HG02884 (cell line): ENCODE measurements around the gene CACNA1B.
"Not testable (repeated sequence)": the region's sequence is repeated elsewhere in the genome, so short reads cannot be mapped to it uniquely, and the experiment has no call there.

Source experiments
- ATAC-seq: cut with Tn5 transposase; IDR thresholded peaks from one replicate; pipeline ENCODE4 v1.9.1; 2021; ENCODE audit warnings: mild to moderate bottlenecking, moderate library complexity; ENCODE audit not compliant: unreplicated experiment

The CACNA1B gene

DNA sequence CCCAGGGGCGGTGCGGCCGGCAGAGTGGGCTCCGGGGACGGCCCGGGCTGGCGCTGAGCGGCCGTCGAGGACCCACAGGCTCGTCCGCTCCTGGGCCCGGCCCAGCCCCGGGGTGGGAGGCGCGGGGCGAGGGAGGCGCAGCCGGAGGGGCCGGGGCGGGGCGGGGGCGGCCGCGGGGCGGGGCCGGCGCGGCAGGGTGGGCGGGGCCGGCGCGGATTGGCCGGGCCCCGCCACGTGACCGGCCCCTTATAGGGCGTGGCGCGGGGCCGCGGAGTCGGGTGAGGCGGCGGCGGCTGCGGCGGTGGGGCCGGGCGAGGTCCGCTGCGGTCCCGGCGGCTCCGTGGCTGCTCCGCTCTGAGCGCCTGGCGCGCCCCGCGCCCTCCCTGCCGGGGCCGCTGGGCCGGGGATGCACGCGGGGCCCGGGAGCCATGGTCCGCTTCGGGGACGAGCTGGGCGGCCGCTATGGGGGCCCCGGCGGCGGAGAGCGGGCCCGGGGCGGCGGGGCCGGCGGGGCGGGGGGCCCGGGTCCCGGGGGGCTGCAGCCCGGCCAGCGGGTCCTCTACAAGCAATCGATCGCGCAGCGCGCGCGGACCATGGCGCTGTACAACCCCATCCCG, at the start of gene CACNA1B:
Gene CACNA1B (plus strand): TSS at position 277 of the 617 bp plus-strand sequence. CDS start 152 bp downstream, at position 429.
- ATAC-seq = not testable (repeated sequence)

DNA sequence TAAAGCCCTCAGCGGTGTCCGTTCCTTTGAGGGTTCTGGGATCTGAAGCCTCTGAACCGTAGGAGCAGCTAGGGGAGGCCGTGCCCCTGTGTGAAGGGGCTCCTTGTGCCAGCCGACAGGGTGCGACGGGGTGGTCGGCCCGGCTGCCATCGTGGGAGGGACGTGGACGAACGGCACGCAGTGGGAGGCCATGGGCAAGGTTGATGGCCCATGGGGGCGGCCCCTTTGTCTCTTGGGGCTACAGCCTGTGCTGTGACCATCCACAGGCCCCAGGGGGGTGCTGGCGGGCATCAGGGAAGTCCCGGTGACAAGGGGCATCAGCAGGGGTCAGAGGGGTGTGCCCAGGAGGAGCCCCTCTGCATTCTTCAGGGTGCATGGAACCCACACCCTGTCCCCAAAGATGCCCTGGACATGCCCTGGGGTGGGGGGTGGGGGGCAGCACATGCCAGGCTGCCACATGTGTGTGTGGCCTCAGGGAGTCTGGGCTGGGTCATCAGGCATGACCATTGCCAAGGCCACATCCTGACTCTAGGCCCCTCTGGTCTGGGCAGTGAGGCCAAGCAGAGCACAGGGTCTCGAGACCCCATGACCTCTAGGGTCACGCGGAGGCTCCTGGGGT, 49.6 kb upstream of the CACNA1B start:
- no peak for ATAC-seq

DNA sequence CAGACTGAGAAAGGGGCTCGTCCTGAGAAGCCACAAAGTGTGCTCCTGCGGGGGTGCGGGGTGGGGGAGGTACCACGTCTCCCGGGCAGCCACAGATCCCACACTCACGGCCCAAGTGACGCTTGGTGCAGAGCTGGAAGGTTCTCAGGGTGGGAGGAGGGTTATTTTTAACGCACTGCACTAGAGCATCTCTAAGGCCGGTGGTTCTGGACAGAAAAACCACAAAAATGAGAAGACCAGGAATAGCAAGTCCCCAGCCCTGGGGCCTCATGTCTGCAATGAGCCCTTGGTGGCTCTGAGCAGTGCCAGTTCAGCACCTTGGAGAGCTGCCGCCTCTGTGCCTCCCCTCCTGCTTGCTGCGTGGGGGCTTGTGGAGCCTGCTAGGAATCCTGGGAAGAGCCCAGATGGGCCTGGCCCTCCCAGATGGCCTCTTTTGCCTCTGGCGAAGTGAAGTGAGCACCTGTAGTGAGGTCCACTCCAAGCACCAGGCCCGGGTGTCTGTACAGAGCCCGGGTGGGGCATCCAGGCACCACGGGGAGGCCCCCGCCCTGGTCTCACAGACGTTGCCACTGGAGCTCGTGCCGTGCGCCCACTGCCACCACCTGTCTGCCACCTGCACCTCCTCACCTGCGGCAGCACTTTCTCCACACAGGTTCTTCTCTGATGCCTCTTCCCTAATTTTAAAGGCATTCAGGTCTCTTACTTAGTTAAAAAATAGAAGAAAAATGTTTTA, 48.9 kb upstream of the CACNA1B start:
- no peak for ATAC-seq

DNA sequence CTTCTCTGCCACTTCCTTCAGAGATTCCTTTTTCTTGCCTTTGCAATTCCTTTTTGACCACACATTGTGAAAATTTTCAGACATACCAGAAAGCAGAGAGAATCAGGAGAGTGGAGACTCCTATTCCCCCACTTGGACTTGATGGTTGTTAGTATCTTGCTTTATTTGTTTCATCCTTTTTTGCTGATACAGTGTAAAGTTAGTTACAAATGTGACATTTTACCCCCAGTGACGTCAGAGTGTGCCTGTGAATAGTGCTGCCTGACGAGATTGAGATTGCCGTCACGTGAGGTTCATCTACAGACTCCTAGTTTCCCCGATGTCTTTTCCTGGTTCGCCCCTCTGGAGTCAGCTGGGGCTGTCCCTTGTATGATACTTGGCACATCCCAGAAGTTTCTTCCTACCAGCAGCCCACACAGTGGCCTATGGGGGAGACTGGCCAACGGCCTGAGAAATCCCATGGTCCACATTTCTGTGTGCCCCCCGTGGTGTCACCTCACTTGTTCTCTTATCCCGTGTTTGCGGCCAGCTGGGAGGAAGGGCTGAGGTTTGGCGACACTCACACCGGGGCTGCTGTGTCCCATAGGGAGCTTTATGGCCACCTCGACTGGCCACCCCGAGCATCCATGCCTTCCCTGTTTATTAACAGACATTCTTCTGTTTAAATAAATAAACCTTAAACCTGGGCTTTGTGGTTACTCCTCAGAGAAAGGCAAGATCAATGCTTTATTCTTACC, 48.2 kb upstream of the CACNA1B start:
- no peak for ATAC-seq

DNA sequence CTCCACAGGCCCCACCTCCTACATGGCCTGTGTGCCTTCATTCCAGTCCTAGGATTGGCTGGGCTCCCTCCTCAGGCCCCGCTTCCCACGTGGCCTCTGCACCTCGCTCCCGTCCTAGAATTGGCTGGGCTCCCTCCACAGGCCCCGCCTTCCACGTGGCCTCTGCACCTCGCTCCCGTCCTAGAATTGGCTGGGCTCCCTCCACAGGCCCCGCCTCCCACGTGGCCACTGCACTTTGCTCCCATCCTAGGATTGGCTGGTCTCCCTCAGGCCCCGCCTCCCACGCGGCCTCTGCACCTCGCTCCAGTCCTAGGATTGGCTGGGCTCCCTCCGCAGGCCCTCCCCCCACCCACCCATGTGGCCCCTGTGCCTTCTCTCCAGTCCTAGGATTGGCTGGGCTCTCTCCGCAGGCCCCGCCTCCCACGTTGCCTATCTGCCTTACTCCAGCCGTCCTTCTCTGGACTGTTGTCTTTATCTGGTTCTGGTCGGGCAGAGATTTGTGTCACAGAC, 45.3 kb upstream of the CACNA1B start:
- no peak for ATAC-seq

DNA sequence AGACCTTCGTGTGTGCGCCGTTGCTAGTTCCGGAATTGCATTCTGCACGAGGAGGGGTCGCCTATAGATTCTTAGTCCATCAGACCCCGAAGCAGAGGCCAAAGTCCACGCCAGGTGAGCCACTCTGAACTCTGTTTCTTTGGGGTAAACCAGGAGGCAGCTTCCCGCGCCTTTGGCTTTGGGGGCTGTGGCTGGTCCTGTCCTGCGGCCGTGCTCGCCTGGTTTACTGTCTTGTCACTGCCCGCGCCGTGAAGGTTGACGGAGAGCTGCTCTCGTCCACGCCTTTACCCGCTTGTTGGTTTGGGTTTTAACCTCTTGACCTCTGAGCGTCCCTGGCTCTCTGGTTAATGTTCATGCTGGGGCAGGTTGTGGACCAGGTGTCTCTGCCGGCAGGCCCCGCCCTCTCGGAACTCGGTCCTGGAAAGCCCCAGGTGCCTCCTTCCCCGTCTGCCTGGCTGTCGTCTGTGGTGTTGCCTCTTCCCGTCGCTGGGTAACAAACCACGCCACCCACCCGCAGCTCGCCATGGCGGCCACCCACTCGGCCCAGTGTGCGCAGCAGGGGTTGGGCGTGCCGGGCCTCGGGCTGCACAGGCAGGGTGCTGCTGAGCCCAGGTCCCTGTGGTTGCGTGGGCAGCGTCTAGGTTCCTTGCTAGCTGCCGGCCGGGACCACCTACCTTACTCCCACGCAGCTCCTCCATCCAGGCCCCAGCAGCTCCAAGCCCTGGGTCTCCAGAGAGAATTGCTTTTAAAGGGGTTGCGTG, 44.6 kb upstream of the CACNA1B start:
- ATAC-seq = no peak

DNA sequence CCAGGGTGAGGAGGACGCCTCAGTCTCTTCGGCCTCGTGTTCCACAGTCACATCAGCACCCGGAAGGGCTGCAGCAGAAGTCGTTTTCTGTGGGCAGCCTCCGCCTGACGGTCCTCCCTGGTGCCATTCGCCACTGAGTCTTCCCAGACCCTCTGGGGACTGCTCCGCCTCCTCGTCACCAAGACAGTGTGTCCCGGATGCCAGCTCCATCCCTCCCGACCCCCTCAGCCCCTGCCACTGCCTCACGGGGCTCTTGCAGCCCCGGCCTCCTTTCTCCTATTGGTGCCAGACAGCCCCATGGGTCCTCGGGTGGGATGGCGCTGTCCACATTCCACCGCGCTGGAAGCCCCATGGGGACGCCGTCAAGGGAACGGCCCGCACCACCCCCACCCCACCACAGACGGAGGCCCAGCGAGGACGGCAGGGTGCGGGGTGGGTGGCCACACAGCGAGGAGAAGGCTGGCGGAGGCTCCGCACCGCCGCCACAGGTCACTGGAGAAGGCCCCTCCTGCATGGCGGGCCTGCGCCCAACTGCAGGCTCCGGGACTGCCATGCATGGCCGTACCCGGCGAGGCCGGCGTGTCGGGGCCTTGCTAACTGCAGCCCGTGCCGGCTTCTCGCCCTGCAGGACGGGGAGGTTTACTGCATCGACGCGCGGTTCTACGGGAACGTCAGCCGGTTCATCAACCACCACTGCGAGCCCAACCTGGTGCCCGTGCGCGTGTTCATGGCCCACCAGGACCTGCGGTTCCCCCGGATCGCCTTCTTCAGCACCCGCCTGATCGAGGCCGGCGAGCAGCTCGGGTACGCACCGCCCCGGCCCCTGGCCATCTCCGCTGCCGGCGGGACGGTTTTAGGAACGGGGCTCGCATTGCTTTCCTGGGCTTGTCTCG, 43.6 kb upstream of the CACNA1B start:
- ATAC-seq = no peak

DNA sequence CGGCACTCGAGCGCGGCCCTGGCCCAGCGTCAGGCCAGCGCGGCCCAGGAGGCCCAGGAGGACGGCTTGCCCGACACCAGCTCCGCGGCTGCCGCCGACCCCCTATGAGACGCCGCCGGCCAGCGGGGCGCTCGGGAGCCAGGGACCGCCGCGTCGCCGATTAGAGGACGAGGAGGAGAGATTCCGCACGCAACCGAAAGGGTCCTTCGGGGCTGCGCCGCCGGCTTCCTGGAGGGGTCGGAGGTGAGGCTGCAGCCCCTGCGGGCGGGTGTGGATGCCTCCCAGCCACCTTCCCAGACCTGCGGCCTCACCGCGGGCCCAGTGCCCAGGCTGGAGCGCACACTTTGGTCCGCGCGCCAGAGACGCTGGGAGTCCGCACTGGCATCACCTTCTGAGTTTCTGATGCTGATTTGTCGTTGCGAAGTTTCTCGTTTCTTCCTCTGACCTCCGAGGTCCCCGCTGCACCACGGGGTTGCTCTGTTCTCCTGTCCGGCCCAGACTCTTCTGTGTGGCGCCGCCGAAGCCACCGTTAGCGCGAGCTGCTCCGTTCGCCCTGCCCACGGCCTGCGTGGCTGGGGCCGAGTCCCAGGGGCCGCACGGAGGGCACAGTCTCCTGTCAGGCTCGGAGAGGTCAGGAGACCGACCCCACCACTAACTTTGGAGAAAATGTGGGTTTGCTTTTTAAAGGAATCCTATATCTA, 42.6 kb upstream of the CACNA1B start:
- no peak for ATAC-seq

DNA sequence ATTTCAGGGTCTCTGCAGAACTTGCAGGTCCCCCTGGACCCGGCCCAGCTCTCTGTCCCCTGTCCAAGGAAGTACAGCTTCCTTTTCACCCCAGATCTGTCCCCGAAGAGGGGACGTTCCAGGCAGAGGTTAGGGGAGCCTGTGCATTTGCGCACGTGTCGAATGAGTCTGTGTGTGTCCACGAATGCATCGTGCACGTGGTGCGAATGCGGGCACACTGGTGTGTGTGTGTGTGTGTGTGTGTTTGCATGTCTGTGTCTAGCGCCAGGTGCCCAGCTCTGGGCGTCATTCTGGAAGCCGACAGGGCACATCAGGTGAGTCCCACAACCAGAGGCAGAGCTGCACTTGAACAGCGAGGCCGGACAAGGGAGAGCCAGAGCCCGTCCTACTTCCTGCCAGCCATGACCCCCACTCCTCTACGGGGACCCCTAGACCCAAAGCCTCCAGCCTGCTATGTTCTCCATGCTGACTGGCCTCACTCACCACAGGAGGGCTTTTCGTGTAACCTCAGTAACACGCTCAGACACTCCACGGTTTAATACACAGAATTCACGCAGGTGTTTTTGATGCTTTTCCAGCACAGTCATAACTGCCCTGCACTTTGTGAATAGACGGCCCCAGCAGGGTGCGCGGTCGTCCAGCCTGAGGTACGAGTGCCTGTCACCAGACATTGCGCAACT, 41.3 kb upstream of the CACNA1B start:
- ATAC-seq = no peak

DNA sequence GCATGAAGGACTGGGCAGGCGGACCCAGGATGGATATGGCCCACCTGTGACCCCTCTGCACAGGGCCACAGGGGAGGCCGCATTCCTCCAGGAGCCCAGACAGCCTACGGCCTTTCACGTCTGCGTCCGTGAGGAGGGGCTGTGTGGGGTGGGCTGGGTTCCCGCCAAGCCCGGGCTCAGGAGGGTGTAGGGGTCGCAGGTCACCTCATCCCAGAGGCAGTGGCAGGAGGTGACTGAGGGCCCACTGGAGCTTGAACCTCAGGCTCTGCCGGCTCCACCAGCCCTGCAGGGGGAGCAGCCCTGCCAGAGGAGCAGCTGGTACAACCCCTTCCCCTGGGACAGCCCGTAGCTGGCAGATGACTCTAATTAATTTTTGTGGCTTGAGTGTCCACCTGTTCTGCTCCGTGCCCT, 40.7 kb upstream of the CACNA1B start:
- no peak for ATAC-seq

DNA sequence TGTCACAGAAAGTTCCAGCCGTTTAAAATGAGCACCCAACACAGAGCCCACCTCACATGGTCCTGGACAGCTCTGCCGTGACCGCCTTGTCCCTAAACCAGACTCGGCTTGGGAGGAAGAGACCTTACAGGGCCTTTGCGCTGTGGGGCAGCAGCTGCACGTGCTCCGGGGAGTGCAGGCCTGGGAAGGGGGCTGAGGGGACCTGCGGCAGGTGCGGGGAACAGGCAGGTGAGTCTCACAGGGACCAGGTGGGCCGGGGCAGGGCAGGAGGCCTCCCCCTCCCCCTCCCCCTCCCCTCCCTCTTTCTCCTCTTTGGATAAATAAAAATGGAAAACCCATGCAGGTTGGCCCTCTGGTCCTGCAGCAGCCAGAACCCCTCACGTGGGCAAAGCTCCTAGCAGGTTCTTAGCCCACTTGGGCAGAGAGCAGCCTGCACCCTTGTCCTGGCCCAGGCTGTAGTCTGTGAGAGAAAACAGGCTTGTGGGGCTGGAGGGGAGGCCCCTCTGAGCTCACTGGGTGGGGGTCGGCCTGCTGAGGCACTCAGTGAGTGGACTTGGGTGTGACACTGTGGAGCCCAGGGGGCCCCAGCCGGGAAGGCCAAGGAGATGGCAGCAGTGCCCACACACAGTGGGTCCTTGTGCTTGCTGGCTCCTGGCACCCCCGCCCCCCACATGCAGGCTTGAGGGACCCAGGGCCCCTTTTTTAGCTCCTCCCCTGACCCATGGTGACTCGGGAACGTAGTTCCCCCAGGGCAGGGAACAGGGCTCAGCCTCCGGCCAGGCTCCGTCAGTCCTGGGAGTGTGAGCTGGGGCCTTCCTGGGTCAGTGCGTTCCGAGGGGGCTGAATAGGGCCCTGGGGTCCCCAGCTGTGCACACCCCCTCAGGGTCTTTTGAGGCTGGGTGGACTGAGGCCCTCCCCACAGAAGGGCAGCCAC, 40.0 kb upstream of the CACNA1B start:
- no peak for ATAC-seq

DNA sequence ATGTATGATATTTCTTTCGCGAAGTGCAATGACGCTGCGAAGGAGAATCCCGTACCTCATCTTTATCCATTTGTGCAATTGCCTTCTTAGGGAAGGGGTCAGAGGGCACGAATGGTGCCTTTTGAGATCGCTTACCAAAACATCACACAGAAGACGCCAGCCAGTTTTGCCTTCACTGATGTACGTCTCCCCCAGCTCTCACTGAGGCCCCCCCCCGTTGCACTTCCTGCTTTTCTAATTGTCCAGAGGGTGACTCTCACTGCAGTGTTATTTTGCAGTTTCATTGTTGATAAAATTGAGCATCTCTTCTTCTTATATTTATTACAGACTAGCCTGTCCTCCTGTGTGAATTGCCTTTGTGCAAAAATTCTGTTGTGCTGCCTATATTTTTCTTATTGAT, 39.0 kb upstream of the CACNA1B start:
- ATAC-seq = no peak

DNA sequence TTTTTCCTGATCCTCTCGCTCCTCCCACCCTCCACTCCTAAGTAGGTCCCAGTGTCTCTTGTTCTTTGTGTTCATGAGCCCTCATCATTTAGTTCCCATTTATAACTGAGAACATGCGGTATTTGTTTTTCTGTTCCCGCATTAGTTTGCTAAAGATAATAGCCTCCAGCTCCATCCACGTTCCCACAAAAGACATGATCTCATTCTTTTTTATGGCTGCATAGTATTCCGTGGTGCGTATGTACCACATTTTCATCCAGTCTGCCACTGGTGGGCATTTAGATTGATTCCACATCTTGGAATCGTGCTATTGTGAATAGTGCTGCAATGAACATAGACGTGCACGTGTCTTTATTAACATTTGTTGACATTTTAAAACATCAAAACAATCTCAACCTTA, 34.2 kb upstream of the CACNA1B start:
- ATAC-seq = no peak

DNA sequence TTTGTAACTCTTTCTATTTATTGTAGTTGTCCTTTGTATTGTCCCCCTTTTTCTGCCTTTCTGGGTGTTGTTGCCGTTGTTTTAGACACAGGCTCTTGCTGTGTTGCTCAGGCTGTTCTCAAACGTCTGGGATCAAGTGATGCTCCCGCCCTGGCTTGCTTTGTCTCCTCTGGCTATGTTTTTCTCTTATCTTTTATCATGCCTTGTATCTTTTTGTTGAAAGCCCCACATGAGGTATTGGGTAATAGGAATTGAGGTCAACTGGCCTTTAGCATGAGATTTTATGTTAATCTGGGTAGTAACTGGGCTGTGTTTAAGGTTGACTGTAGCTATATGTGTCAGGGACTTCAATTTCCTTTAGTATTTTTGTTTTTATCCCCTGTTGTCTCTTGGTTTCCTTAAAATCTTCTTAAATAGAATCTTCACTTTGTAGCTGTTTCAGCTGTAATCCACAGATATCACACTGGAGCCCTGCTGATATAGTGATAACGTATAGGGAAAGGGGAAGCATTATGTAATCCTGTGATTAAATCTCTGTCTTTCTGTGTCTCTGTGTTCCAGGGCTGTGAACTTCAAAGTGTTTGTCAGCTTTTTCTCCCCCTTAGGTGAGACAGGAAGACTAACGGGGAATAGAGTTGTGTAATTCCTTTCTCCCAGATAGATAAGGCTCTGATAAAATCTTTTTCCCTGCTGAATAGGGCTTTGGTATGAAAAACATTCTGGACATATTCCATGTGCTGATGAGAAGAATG, 25.9 kb upstream of the CACNA1B start:
- ATAC-seq = no peak

DNA sequence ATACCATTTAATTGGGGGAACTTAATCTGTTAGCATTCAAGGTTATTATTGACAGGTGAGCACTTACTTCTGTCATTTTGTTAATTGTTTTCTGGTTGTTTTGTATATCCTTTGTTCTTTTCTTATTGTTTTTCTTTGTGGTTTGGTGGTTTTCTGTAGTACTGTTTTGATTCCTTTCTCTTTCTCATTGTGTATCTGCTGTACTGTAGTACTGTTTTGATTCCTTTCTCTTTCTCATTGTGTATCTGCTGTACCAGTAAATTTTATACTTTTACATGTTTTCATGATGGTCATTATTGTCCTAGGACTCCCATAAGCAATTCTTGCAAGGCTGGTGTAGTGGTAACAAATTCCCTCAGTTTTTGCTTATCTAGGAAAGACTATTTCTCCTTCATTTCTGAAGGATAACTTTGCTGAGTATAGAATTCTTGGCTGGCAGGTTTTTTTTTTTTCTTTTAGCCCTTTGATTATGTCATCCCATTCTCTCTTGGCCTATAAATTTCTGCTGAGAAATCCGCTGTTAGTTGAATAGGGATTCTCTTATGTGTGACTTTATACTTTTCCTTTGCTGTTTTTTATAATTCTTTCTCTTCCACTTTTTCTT, 24.1 kb upstream of the CACNA1B start:
- ATAC-seq = no peak

DNA sequence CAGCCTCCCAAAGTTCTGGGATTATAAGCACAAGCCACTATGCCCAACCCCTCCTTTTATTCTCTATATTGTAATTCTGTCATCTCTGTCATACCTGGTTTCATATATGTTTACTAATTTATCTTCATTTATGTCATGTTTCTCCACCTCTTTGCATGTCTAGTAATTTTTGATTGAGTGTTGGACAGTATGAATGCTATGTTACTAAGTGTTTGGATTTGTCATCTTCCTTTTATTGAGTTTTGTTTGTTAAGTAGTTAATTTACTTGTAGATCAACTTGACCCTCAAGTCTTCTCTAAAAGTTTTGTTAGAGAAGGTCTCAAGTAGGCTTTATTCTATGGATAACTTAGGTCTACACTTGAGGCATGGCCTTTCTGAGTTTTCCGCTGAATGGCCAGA, 17.2 kb upstream of the CACNA1B start:
- no peak for ATAC-seq
